Lung microvascular endothelial cell (primary cell): ENCODE data around the gene HAAO. TPM values are rescaled to one million over a fixed set of nuclear protein-coding genes. Genes with fewer than 3 reads are reported as not detected.
A peak's percentile ranks its signal among the peaks of the same experiment; 100 is the strongest.

ENCODE experiments used
- DNase-seq, 2 donors: peaks; one replicate each; pipeline versions ENCODE4 v3.0.0 to v3.0.0-alpha.2; 2010; ENCODE audit warnings: low read depth in 2 of 2
- total RNA-seq: library from RNA; depleted of rRNA; stranded (reverse); fragments of >200 nt; gene quantifications from 2 replicates; pipeline ENCODE4 v1.2.1, GENCODE V29; 2014

Gene HAAO
- total RNA-seq, 1 donor from 2014 or later, result not detected

GRCh38 chr2:42768706-42769256 is 23.6 kb downstream of the HAAO start:
- DNase-seq, result no peak

GRCh38 chr2:42767899-42768705 is 24.3 kb downstream of the HAAO start:
- no peak for DNase-seq

GRCh38 chr2:42767080-42767898 is 25.1 kb downstream of the HAAO start:
- DNase-seq, result no peak

GRCh38 chr2:42765686-42766085 is 26.7 kb downstream of the HAAO start:
- no peak for DNase-seq

GRCh38 chr2:42764901-42765300 is 27.5 kb downstream of the HAAO start:
- DNase-seq, result no peak

GRCh38 chr2:42764096-42764495 is 28.3 kb downstream of the HAAO start, which contains the start of gene OXER1:
OXER1 (minus strand) TSS chr2:42764135; CDS start chr2:42764062, 73 bp downstream.
- DNase-seq, result no peak

- no peak for DNase-seq
Measured at GRCh38 chr2:42762823-42763804, 29.3 kb downstream of the HAAO start.

GRCh38 chr2:42762155-42762554 is 30.2 kb downstream of the HAAO start:
- no peak for DNase-seq

GRCh38 chr2:42761554-42761953 is 30.8 kb downstream of the HAAO start:
- no peak for DNase-seq

- no peak for DNase-seq
Measured at GRCh38 chr2:42758751-42759150, 33.6 kb downstream of the HAAO start.

- DNase-seq, result no peak
Measured at GRCh38 chr2:42757981-42758740, 34.2 kb downstream of the HAAO start.

- no peak for DNase-seq
Measured at GRCh38 chr2:42756966-42757513, 35.3 kb downstream of the HAAO start.

- no peak for DNase-seq
Measured at GRCh38 chr2:42756150-42756775, 36.1 kb downstream of the HAAO start.

GRCh38 chr2:42755191-42755880 is 37.0 kb downstream of the HAAO start:
- peak in 1 of 2 donors; percentile 4 for DNase-seq

- no peak for DNase-seq
Measured at GRCh38 chr2:42754776-42755140, 37.6 kb downstream of the HAAO start.

- no peak for DNase-seq
Measured at GRCh38 chr2:42754021-42754775, 38.2 kb downstream of the HAAO start.

GRCh38 chr2:42752816-42753813 is 39.3 kb downstream of the HAAO start:
- no peak for DNase-seq
